AG04450 (cell line): ENCODE measurements around the gene AADACL3. TPM values are rescaled to one million over a fixed set of nuclear protein-coding genes. Genes with fewer than 3 reads are reported as not detected.
"Not testable (repeated sequence)": the region's sequence is repeated elsewhere in the genome, so short reads cannot be mapped to it uniquely, and the experiment has no call there.

ENCODE experiments used
- CTCF ChIA-PET: fragments of 300-600, 350-600 bp; formaldehyde crosslinking; extraction: SDS; loops from one replicate; lab custom pipeline; 2022; ENCODE audit warnings: antibody characterized with exemption, inconsistent platforms; lab: Charles Lee
- POLR2A ChIA-PET: fragments of 350-600 bp; formaldehyde crosslinking; extraction: SDS; loops from one replicate; lab custom pipeline; 2021; ENCODE audit warnings: antibody characterized with exemption, inconsistent platforms; lab: Yijun Ruan, JAX
- DNase-seq: peaks from one replicate; pipeline ENCODE4 v3.0.0-alpha.2; 2011; ENCODE audit warnings: low read depth, low spot score
- H3K27ac ChIP-seq: one replicate; pipeline ENCODE4 v1.5.1; 2012; ENCODE audit warnings: low read depth, low read length, control low read depth
- H3K27me3 ChIP-seq: one replicate; pipeline ENCODE4 v1.6.0; 2012; ENCODE audit warnings: low read length; ENCODE audit not compliant: control insufficient read depth, insufficient read depth
- H3K4me3 ChIP-seq: 2 replicates; pipeline ENCODE4 v1.5.1; 2011; ENCODE audit warnings: mild to moderate bottlenecking, low read depth, low read length, control low read depth
- H3K9me3 ChIP-seq: 2 replicates; pipeline ENCODE4 v1.5.1; 2012; ENCODE audit warnings: low read length; ENCODE audit not compliant: control insufficient read depth, insufficient read depth
- polyA plus RNA-seq: library from polyadenylated mRNA; depleted of rRNA; stranded (reverse); fragments of >200 nt; gene quantifications from 2 replicates; pipeline ENCODE4 v1.2.3, GENCODE V29; 2011
- TF ChIP-seq, protein P1 (sequence below): IDR thresholded peaks from 2 replicates; pipeline ENCODE4 v1.5.1; 2011; ENCODE audit warnings: low read depth, low read length, control low read depth, inconsistent platforms

The AADACL3 gene
- polyA plus RNA-seq, 1 experiment: not detected

GRCh38 chr1:12714710-12715475 lies 1.0 kb upstream of the AADACL3 start:
- Histone ChIP-seq H3K9me3 (no peaks in the 10 kb centered on the region), H3K4me3 (no peak overlapping the region), H3K27me3 (no peaks in the 10 kb centered on the region), H3K27ac (no peak overlapping the region)
- ChIA-PET CTCF (no interaction called here), POLR2A (no interaction called here)
- no peak for DNase-seq
- TF ChIP-seq, protein P1, sequence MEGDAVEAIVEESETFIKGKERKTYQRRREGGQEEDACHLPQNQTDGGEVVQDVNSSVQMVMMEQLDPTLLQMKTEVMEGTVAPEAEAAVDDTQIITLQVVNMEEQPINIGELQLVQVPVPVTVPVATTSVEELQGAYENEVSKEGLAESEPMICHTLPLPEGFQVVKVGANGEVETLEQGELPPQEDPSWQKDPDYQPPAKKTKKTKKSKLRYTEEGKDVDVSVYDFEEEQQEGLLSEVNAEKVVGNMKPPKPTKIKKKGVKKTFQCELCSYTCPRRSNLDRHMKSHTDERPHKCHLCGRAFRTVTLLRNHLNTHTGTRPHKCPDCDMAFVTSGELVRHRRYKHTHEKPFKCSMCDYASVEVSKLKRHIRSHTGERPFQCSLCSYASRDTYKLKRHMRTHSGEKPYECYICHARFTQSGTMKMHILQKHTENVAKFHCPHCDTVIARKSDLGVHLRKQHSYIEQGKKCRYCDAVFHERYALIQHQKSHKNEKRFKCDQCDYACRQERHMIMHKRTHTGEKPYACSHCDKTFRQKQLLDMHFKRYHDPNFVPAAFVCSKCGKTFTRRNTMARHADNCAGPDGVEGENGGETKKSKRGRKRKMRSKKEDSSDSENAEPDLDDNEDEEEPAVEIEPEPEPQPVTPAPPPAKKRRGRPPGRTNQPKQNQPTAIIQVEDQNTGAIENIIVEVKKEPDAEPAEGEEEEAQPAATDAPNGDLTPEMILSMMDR: no peak

GRCh38 chr1:12717301-12717838 lies 1.5 kb downstream of the AADACL3 start:
- POLR2A ChIA-PET: no interaction called here
- Histone ChIP-seq H3K4me3 (no peak overlapping the region), H3K9me3 (no peaks in the 10 kb centered on the region), H3K27ac (no peak overlapping the region), H3K27me3 (no peaks in the 10 kb centered on the region)
- no peak for DNase-seq
- CTCF ChIA-PET: no interaction called here
- TF ChIP-seq, protein P1: no peak

GRCh38 chr1:12722626-12723025 lies 6.7 kb downstream of the AADACL3 start:
- DNase-seq: no peak
- ChIA-PET POLR2A (no interaction called here), CTCF (no interaction called here)
- H3K9me3 ChIP-seq: no peaks in the 10 kb centered on the region; the same call in 1 of the 2 replicates
- no peak overlapping the region for H3K27ac ChIP-seq
- TF ChIP-seq, protein P1: no peak
- no peaks in the 10 kb centered on the region for H3K27me3 ChIP-seq
- H3K4me3 ChIP-seq: no peak overlapping the region

- no peak overlapping the region for H3K27ac ChIP-seq
- TF ChIP-seq, protein P1: no peak
- CTCF ChIA-PET: no interaction called here
- DNase-seq: no peak
- no peaks in the 10 kb centered on the region; the same call in 1 of the 2 replicates for H3K9me3 ChIP-seq
- H3K4me3 ChIP-seq: no peak overlapping the region
- POLR2A ChIA-PET: no interaction called here
- no peaks in the 10 kb centered on the region for H3K27me3 ChIP-seq
Observed at GRCh38 chr1:12728391-12728790, 12.5 kb downstream of the AADACL3 start.

- no peaks in the 10 kb centered on the region; the same call in 1 of the 2 replicates for H3K9me3 ChIP-seq
- POLR2A ChIA-PET: no interaction called here
- no peak overlapping the region for H3K4me3 ChIP-seq
- no peaks in the 10 kb centered on the region for H3K27me3 ChIP-seq
- no peak for DNase-seq
- CTCF ChIA-PET: no interaction called here
- no peak overlapping the region for H3K27ac ChIP-seq
- TF ChIP-seq, protein P1: no peak
Observed at GRCh38 chr1:12730156-12730555, 14.2 kb downstream of the AADACL3 start.

DNA sequence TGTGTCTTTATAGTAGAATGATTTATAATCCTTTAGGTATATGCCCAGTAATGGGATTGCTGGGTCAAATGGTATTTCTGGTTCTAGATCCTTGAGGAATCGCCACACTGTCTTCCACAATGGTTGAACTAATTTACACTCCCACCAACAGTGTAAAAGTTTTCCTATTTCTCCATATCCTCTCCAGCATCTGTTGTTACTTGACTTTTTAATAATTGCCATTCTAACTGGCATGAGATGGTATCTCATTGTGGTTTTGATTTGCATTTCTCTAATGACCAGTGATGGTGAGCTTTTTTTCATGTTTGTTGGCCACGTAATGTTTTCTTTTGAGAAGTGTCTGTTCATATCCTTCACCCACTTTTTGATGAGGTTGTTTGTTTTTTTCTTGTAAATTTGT lies 15.2 kb downstream of the AADACL3 start:
- H3K9me3 ChIP-seq, POLR2A ChIA-PET, CTCF ChIA-PET: not testable (repeated sequence)

More for the DNA sequence above, 15.2 kb downstream of the AADACL3 start:
- not testable (repeated sequence) for H3K27me3 ChIP-seq, H3K27ac ChIP-seq, H3K4me3 ChIP-seq, DNase-seq
